Chondrocyte (in vitro differentiated cells): Measurements from ENCODE around the gene ZNF714. TPM values are rescaled to one million over a fixed set of nuclear protein-coding genes. Genes with fewer than 3 reads are reported as not detected.
A peak's percentile ranks its signal among the peaks of the same experiment; 100 is the strongest.

Experiments
- DNase-seq: peaks from one replicate; pipeline ENCODE4 v3.0.0; 2021; ENCODE audit warnings: mixed read lengths, low spot score
- H3K27ac Mint-ChIP-seq: one replicate; pipeline ENCODE4 v1.8.0; 2021; ENCODE audit warnings: mild to moderate bottlenecking, moderate library complexity, mixed read lengths; ENCODE audit not compliant: unreplicated experiment
- H3K27me3 Mint-ChIP-seq: 2 replicates; pipeline ENCODE4 v1.8.0; 2021; ENCODE audit warnings: low read depth, mixed read lengths
- H3K36me3 Mint-ChIP-seq: 2 replicates; pipeline ENCODE4 v1.8.0; 2021; ENCODE audit warnings: low read depth, mixed read lengths
- H3K4me1 Mint-ChIP-seq: 2 replicates; pipeline ENCODE4 v1.8.0; 2021; ENCODE audit warnings: low read depth, mild to moderate bottlenecking, mixed read lengths
- H3K4me3 Mint-ChIP-seq: one replicate; pipeline ENCODE4 v1.8.0; 2021; ENCODE audit warnings: mild to moderate bottlenecking, moderate library complexity, mixed read lengths; ENCODE audit not compliant: unreplicated experiment
- H3K9me3 Mint-ChIP-seq: 2 replicates; pipeline ENCODE4 v1.8.0; 2021; ENCODE audit warnings: low read depth, mixed read lengths
- total RNA-seq: library from RNA; stranded (reverse); gene quantifications from 3 replicates; pipeline ENCODE4 v1.2.1, GENCODE V29; 2021
- TF ChIP-seq, protein P1 (sequence below): fragments of 200-600 bp; sonication (generic); IDR thresholded peaks from 2 replicates; pipeline ENCODE4 v1.5.0; 2021; ENCODE audit warnings: antibody characterized with exemption, mild to moderate bottlenecking, moderate library complexity

Gene ZNF714
- total RNA-seq, 1 donor from 2014 or later: 5.0 TPM

DNA sequence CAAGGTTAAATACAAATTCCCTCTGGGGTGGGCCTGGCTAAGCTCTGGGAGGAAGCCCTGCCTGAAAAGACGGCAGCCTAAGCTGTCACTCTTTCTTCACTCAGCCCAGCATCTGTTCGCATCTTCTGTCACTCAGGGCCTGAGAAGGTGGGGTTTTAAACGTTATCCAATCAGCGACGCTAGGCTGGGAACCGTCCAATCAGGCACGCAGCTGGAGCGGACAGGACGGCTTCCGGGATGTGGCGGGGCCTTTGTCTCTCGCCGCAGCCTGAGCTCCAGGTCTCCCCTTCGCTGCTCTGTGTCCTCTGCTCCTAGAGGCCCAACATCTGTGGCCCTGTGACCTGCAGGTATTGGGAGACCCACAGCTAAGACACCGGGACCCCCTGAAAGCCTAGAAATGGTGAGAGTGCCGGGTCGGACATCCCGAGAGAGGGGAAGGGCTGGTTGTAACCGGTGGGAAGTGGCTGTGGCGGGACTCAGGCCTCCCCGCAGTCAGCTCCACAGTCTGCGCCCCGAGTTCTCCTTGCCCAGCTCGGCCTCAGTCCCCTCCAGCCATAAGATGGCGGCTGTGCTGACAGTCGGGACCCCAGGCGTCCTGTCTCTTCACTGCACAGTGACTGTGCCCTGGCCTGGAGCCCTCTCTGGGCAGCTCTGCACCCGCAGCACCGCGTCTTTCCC is 59.9 kb downstream of the ZNF714 start, which contains the start of gene ZNF431:
Gene ZNF431, plus strand, starts transcription at position 254 of the 678 bp plus-strand sequence. Its CDS starts 144 bp downstream, at position 398.
- Mint-ChIP-seq H3K4me1 (peaks cover 21% of the 10 kb centered on the region), H3K9me3 (no peaks in the 10 kb centered on the region), H3K36me3 (peaks cover 8% of the 10 kb centered on the region), H3K27me3 (no peaks in the 10 kb centered on the region), H3K27ac (peak within 1 kb of the TSS; percentile 100), H3K4me3 (peak within 1 kb of the TSS; percentile 97)
- peak; percentile 96 for DNase-seq
- TF ChIP-seq, protein P1, sequence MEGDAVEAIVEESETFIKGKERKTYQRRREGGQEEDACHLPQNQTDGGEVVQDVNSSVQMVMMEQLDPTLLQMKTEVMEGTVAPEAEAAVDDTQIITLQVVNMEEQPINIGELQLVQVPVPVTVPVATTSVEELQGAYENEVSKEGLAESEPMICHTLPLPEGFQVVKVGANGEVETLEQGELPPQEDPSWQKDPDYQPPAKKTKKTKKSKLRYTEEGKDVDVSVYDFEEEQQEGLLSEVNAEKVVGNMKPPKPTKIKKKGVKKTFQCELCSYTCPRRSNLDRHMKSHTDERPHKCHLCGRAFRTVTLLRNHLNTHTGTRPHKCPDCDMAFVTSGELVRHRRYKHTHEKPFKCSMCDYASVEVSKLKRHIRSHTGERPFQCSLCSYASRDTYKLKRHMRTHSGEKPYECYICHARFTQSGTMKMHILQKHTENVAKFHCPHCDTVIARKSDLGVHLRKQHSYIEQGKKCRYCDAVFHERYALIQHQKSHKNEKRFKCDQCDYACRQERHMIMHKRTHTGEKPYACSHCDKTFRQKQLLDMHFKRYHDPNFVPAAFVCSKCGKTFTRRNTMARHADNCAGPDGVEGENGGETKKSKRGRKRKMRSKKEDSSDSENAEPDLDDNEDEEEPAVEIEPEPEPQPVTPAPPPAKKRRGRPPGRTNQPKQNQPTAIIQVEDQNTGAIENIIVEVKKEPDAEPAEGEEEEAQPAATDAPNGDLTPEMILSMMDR: no peak

DNA sequence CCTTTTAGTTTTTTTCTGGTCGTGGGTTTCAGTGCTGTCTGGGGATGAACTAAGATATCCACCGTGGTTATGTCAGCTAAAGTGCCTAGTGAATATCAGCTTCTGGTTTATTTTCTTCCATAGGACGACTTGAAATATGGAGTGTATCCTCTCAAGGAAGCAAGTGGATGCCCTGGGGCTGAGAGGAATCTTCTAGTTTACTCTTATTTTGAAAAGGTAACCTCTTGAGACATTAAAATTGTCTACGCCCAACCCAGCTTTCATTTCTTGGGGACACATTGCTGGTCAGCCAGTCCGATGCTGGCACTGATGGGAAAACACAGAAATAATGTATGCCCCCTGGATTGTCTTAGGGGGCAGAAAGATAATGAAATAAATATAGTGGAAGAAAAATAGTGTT is 61.4 kb downstream of the ZNF714 start:
- Mint-ChIP-seq H3K36me3 (peaks cover 14% of the 10 kb centered on the region), H3K27me3 (no peaks in the 10 kb centered on the region), H3K9me3 (no peaks in the 10 kb centered on the region), H3K4me1 (peaks cover 21% of the 10 kb centered on the region), H3K4me3 (peak overlapping the region; percentile 12), H3K27ac (no peak overlapping the region)
- TF ChIP-seq, protein P1: no peak
- no peak for DNase-seq

DNA sequence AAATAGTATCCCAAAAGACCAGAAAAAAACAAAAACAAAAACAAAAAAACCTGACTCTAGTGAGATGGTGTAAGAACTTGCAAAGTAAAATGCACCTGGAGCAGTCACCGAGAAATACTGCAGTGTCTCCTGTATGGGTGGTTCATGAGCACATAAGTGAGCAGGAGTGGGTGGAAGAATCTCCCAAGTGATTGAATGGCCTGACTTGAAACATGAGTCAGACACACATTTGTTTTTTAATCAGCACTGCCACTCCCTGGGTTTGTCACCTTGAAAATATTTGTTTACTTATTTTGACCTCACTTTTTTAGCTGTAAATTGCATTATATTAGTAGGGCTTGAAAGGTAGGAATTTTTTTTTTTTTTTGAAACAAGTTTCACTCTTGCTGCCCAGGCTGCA is 61.9 kb downstream of the ZNF714 start:
- Mint-ChIP-seq H3K27me3 (no peaks in the 10 kb centered on the region), H3K4me3 (no peak overlapping the region), H3K9me3 (no peaks in the 10 kb centered on the region), H3K4me1 (peaks cover 21% of the 10 kb centered on the region), H3K36me3 (peaks cover 15% of the 10 kb centered on the region), H3K27ac (no peak overlapping the region)
- DNase-seq: no peak
- TF ChIP-seq, protein P1: no peak

DNA sequence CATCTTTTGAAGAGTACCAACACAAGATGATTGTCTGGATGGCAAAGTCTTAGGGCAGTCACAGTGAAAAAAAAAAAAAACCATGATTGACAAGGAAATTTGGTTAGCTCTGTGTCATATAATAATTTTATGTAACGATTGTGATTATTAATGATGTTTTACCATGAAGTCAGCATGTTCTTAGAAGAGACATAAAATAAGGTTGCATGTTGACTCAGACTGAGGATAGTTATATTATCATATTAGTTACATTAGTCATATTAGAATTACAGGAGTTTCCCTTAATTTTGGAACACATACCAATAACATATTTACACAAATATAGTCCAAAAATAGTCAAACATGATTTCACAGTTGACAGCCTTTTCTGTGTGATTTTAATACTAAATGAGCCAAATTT is 65.5 kb downstream of the ZNF714 start:
- no peaks in the 10 kb centered on the region for H3K27me3 Mint-ChIP-seq
- H3K27ac Mint-ChIP-seq: no peak overlapping the region
- DNase-seq: no peak
- H3K36me3 Mint-ChIP-seq: peaks cover 34% of the 10 kb centered on the region
- TF ChIP-seq, protein P1: no peak
- H3K4me3 Mint-ChIP-seq: no peak overlapping the region
- peaks cover 13% of the 10 kb centered on the region for H3K4me1 Mint-ChIP-seq
- no peaks in the 10 kb centered on the region for H3K9me3 Mint-ChIP-seq

DNA sequence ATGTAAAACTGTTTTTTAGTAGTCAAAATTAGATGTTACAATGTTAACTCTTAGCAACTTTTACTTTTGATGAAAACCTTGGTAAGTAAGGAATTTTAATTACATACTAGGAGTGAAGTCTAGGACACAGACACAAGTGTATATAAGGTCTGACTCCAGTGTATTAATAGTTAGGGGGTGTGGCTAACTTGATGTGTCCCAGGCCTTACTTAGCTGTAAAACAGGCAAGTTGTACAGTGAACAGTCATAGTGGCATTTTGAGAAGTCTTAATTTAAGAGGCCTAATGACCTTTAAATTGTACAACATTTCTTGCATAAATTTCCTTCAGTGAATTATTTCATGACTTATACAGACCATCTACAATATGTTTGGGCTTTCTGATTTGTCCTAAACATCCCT is 66.7 kb downstream of the ZNF714 start:
- Mint-ChIP-seq H3K9me3 (no peaks in the 10 kb centered on the region), H3K4me3 (no peak overlapping the region), H3K27ac (no peak overlapping the region), H3K36me3 (peaks cover 39% of the 10 kb centered on the region), H3K27me3 (no peaks in the 10 kb centered on the region), H3K4me1 (peaks cover 1% of the 10 kb centered on the region)
- no peak for DNase-seq
- TF ChIP-seq, protein P1: no peak
